PFSK-1 (cell line): ENCODE measurements around the gene POP5.

Experiments used
- POLR2AphosphoS5 ChIP-seq: IDR thresholded peaks from 2 replicates; pipeline ENCODE4 v1.6.1; 2012; ENCODE audit warnings: low read depth, mild to moderate bottlenecking, control low read depth, low read length, moderate library complexity
- SIN3A ChIP-seq: IDR thresholded peaks from 2 replicates; pipeline ENCODE4 v1.6.1; 2012; ENCODE audit warnings: mild to moderate bottlenecking, low read length, moderate library complexity, borderline replicate concordance; ENCODE audit not compliant: insufficient read depth
- TAF1 ChIP-seq: IDR thresholded peaks from 2 replicates; pipeline ENCODE4 v1.6.1; 2012; ENCODE audit warnings: low read length, control low read depth, borderline replicate concordance; ENCODE audit not compliant: insufficient read depth

GRCh38 chr12:120588371-120588770 lies 7.2 kb upstream of the POP5 start:
- no peak for TF ChIP-seq POLR2AphosphoS5
- no peak for TF ChIP-seq SIN3A
- TF ChIP-seq TAF1 = no peak
